NB4 (cell line): ENCODE results near the gene WASF3.

Experiments used
- CTCF ChIP-seq: IDR thresholded peaks from one replicate; pipeline ENCODE4 v1.5.1; 2012; ENCODE audit warnings: low read depth, low read length
- MAX ChIP-seq: IDR thresholded peaks from 2 replicates; pipeline ENCODE4 v1.6.1; 2011; ENCODE audit warnings: low read depth, low read length
- MYC ChIP-seq: IDR thresholded peaks from 2 replicates; pipeline ENCODE4 v1.6.1; 2011; ENCODE audit warnings: low read depth, low read length
- POLR2A ChIP-seq: IDR thresholded peaks from 2 replicates; pipeline ENCODE4 v1.6.1; 2011; ENCODE audit warnings: mild to moderate bottlenecking; ENCODE audit not compliant: insufficient read length; ENCODE audit errors: extremely low read depth

DNA sequence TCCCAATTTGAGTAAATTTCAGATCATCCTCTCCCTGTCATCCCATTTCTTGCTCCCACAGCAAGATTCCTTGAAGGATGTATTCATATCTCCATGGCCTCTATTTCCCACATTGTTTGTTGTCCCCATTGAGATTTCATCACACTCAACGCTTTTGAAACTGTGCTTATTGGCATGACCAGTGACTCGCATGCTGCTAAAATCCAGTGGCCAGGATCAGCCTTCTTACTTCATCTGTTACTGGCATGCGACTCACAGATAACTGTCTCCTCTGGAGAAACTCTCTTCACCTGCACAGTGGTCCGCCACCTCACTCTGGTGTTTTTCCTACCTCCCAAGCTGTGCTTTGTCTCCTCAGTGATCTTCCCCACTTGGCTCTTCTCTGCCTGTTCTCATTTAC is 95.8 kb downstream of the WASF3 start:
- TF ChIP-seq CTCF = no peak
- no peak for TF ChIP-seq POLR2A
- no peak for TF ChIP-seq MAX
- TF ChIP-seq MYC = no peak
